Calu3 (cell line): Measurements from ENCODE around the gene GSG1. TPM values are rescaled to one million over a fixed set of nuclear protein-coding genes. Genes with fewer than 3 reads are reported as not detected.

ENCODE experiments used
- BruUV-seq: library from RNA; stranded (reverse); fragments of 400-500 nt; replicated peaks from 2 replicates; lab custom pipeline; 2021; lab: Mats Ljungman, UMichigan
- CTCF ChIA-PET: fragments of 300-600 bp; sonication (Branson Sonifier 250); formaldehyde crosslinking; loops from one replicate; lab custom pipeline; 2022; ENCODE audit warnings: antibody characterized with exemption; lab: Charles Lee
- DNase-seq: peaks from one replicate; pipeline ENCODE4 v3.0.0; 2022
- H3K27ac Mint-ChIP-seq: one replicate; pipeline ENCODE4 v1.8.0; 2022; ENCODE audit warnings: mixed read lengths; ENCODE audit not compliant: unreplicated experiment
- H3K27me3 Mint-ChIP-seq: one replicate; pipeline ENCODE4 v1.8.0; 2022; ENCODE audit warnings: mixed read lengths; ENCODE audit not compliant: unreplicated experiment
- H3K36me3 Mint-ChIP-seq: one replicate; pipeline ENCODE4 v1.8.0; 2022; ENCODE audit warnings: mild to moderate bottlenecking, moderate library complexity, mixed read lengths; ENCODE audit not compliant: insufficient read depth, unreplicated experiment
- H3K4me1 Mint-ChIP-seq: one replicate; pipeline ENCODE4 v1.8.0; 2022; ENCODE audit warnings: mild to moderate bottlenecking, low read depth, mixed read lengths; ENCODE audit not compliant: unreplicated experiment
- H3K4me3 Mint-ChIP-seq: one replicate; pipeline ENCODE4 v1.8.0; 2022; ENCODE audit warnings: mild to moderate bottlenecking, low read depth, moderate library complexity, mixed read lengths; ENCODE audit not compliant: unreplicated experiment
- H3K9me3 Mint-ChIP-seq: one replicate; pipeline ENCODE4 v1.8.0; 2022; ENCODE audit warnings: low read depth, mixed read lengths; ENCODE audit not compliant: unreplicated experiment
- CTCF ChIP-seq: fragments of 200-600 bp; IDR thresholded peaks from one replicate; pipeline ENCODE4 v1.8.0; 2022; ENCODE audit warnings: antibody characterized with exemption; ENCODE audit not compliant: unreplicated experiment
- intact Hi-C: fragments of 100-400 bp; cut with micrococcal nuclease; formaldehyde crosslinking; loops from one replicate; pipeline ENCODE4 v1.10.0; 2022; ENCODE audit not compliant: unreplicated experiment
- total RNA-seq: library from RNA; stranded (reverse); gene quantifications from 2 replicates; pipeline ENCODE4 v1.2.3, GENCODE V29; 2022

Gene GSG1
- total RNA-seq, 1 experiment from 2014 or later: not detected

GRCh38 chr12:13114251-13115052, 11.0 kb upstream of the GSG1 start:
- Mint-ChIP-seq H3K9me3 (no peaks in the 10 kb centered on the region), H3K27me3 (peaks cover 7% of the 10 kb centered on the region), H3K4me1 (peaks cover 19% of the 10 kb centered on the region), H3K4me3 (no peak overlapping the region), H3K36me3 (no peaks in the 10 kb centered on the region), H3K27ac (no peak overlapping the region)
- TF ChIP-seq CTCF: no peak
- DNase-seq: no peak
- CTCF ChIA-PET: interaction anchor here (0.6 kb wide), 1 partner anchor 1353 kb away, joined by 5 read pairs; no protein-coding TSS in a partner anchor
- BruUV-seq: no TSS peak
- intact Hi-C loops: no loop called here

- Mint-ChIP-seq H3K4me1 (peaks cover 9% of the 10 kb centered on the region), H3K36me3 (no peaks in the 10 kb centered on the region), H3K27me3 (peaks cover 7% of the 10 kb centered on the region), H3K27ac (no peak overlapping the region), H3K9me3 (no peaks in the 10 kb centered on the region), H3K4me3 (no peak overlapping the region)
- no peak for DNase-seq
- CTCF ChIA-PET: no interaction called here
- TF ChIP-seq CTCF: no peak
- intact Hi-C loops: no loop called here
- BruUV-seq: no TSS peak
These were observed 9.5 kb upstream of the GSG1 start for GRCh38 chr12:13112968-13113367.

GRCh38 chr12:13106666-13107065, 3.2 kb upstream of the GSG1 start:
- TF ChIP-seq CTCF: no peak
- intact Hi-C loops: no loop called here
- peaks cover 4% of the 10 kb centered on the region for H3K36me3 Mint-ChIP-seq

GRCh38 chr12:13105781-13106180, 2.3 kb upstream of the GSG1 start:
- no TSS peak for BruUV-seq
- DNase-seq: no peak
- intact Hi-C loops: no loop called here
- no peak for TF ChIP-seq CTCF
- Mint-ChIP-seq H3K27ac (no peak overlapping the region), H3K4me1 (peaks cover 17% of the 10 kb centered on the region), H3K36me3 (peaks cover 11% of the 10 kb centered on the region), H3K4me3 (no peak overlapping the region), H3K9me3 (no peaks in the 10 kb centered on the region), H3K27me3 (no peaks in the 10 kb centered on the region)
- CTCF ChIA-PET: interaction anchor here (0.7 kb wide), 1 partner anchor 91 kb away, joined by 3 read pairs; the partner anchor contains the start of gene EMP1

More at GRCh38 chr12:13106666-13107065, 3.2 kb upstream of the GSG1 start:
- H3K4me3 Mint-ChIP-seq: no peak overlapping the region
- no peak for DNase-seq
- no peak overlapping the region for H3K27ac Mint-ChIP-seq
- no TSS peak for BruUV-seq
- no peaks in the 10 kb centered on the region for H3K9me3 Mint-ChIP-seq
- CTCF ChIA-PET: no interaction called here
- H3K27me3 Mint-ChIP-seq: no peaks in the 10 kb centered on the region
- H3K4me1 Mint-ChIP-seq: peaks cover 15% of the 10 kb centered on the region
